Sigmoid colon (tissue), 7 donors: ENCODE measurements around the gene MYO1F. TPM values are rescaled to one million over a fixed set of nuclear protein-coding genes. Genes with fewer than 3 reads are reported as not detected.

ENCODE experiments used
- DNase-seq: peaks from one replicate; pipeline ENCODE4 v3.0.0-alpha.2; 2019
- H3K27ac ChIP-seq, 4 donors: fragments of 200-600 bp; sonication (generic); one replicate each; pipeline ENCODE4 v1.5.1; 2016 to 2019; ENCODE audit warnings: mild to moderate bottlenecking in 1 of 4
- H3K27me3 ChIP-seq, 3 donors: fragments of 200-600 bp; sonication (generic); one replicate each; pipeline ENCODE4 v1.5.1; 2019; ENCODE audit warnings: mild to moderate bottlenecking in 1 of 3
- H3K36me3 ChIP-seq, 4 donors: fragments of 200-600 bp; sonication (generic); one replicate each; pipeline ENCODE4 v1.5.1; 2016 to 2019
- H3K4me1 ChIP-seq, 4 donors: fragments of 200-600 bp; sonication (generic); one replicate each; pipeline ENCODE4 v1.5.1; 2017 to 2019
- H3K4me3 ChIP-seq, 4 donors: fragments of 200-600 bp; sonication (generic); one replicate each; pipeline ENCODE4 v1.5.1; 2017 to 2019; ENCODE audit warnings: mild to moderate bottlenecking in 2 of 4, moderate library complexity in 1 of 4
- H3K9me3 ChIP-seq, 4 donors: fragments of 200-600 bp in 3 of 4; sonication (generic) in 3 of 4; one replicate each; pipeline versions ENCODE4 v1.5.1 to v1.6.1; 2013 to 2019
- EP300 ChIP-seq, 4 donors: sonication (generic); formaldehyde crosslinking; IDR thresholded peaks; one replicate each; pipeline ENCODE4 v1.6.1; 2017; ENCODE audit warnings: antibody characterized with exemption in 4 of 4
- POLR2A ChIP-seq, 2 donors: fragments of 450-650 bp; IDR thresholded peaks; one replicate each; pipeline ENCODE4 v1.6.1; 2016; ENCODE audit warnings: antibody characterized with exemption in 2 of 2, mild to moderate bottlenecking in 2 of 2, moderate library complexity in 2 of 2
- POLR2AphosphoS5 ChIP-seq, 4 donors: sonication (generic); formaldehyde crosslinking; IDR thresholded peaks; one replicate each; pipeline ENCODE4 v1.6.1; 2017; ENCODE audit warnings: antibody characterized with exemption in 4 of 4
- WGBS, 2 donors: extraction: QIAGEN DNeasy Blood & Tissue Kit; methylation state at CpG; one replicate each; pipeline ENCODE4 v1.1.7; 2013; 5-methylcytosine and 5-hydroxymethylcytosine counted together
- intact Hi-C: fragments of 100-400 bp; cut with DNase I; formaldehyde crosslinking; loops from one replicate; pipeline ENCODE4 v1.15.1; 2023
- polyA plus RNA-seq, 3 donors: library from polyadenylated mRNA; stranded (reverse); fragments of 200-250 nt; gene quantifications; one replicate each; pipeline ENCODE4 v1.2.3, GENCODE V29; 2013
- total RNA-seq, 4 donors: library from RNA; depleted of rRNA; stranded (reverse); fragments of >200 nt; gene quantifications; one replicate each; pipeline ENCODE4 v1.1.0, GENCODE V29; 2016
- TF ChIP-seq, protein P1 (sequence below), 4 experiments: fragments of 450-650 bp in 3 of 4; fragments of 200-600 bp in 1 of 4; IDR thresholded peaks; one replicate each; pipeline ENCODE4 v1.5.1; 2016 to 2019; ENCODE audit warnings: antibody characterized with exemption in 4 of 4, mild to moderate bottlenecking in 3 of 4, moderate library complexity in 2 of 4
- donor health status: healthy with polysubstance abuse.
- donor health status: Bipolar disorder and iron deficiency.
- donor health status: healthy.

The MYO1F gene
- total and polyA plus RNA-seq, 7 donors = 6.6 to 19.4 (median 10.2) TPM

- H3K4me1 ChIP-seq = no peaks in the 10 kb centered on the region
- no peak overlapping the region for H3K27ac ChIP-seq
- TF ChIP-seq, protein P1, sequence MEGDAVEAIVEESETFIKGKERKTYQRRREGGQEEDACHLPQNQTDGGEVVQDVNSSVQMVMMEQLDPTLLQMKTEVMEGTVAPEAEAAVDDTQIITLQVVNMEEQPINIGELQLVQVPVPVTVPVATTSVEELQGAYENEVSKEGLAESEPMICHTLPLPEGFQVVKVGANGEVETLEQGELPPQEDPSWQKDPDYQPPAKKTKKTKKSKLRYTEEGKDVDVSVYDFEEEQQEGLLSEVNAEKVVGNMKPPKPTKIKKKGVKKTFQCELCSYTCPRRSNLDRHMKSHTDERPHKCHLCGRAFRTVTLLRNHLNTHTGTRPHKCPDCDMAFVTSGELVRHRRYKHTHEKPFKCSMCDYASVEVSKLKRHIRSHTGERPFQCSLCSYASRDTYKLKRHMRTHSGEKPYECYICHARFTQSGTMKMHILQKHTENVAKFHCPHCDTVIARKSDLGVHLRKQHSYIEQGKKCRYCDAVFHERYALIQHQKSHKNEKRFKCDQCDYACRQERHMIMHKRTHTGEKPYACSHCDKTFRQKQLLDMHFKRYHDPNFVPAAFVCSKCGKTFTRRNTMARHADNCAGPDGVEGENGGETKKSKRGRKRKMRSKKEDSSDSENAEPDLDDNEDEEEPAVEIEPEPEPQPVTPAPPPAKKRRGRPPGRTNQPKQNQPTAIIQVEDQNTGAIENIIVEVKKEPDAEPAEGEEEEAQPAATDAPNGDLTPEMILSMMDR (IDR thresholded peaks at IDR 0.05) = peak in 1 of 4 experiments; percentile 45
- TF ChIP-seq POLR2A (IDR thresholded peaks at IDR 0.05) = no peak
- no peak for TF ChIP-seq EP300 (IDR thresholded peaks at IDR 0.05)
- TF ChIP-seq POLR2AphosphoS5 (IDR thresholded peaks at IDR 0.05) = no peak
- intact Hi-C loops = no loop called here
- H3K4me3 ChIP-seq = no peak overlapping the region
- H3K27me3 ChIP-seq = no peaks in the 10 kb centered on the region
- no peak for DNase-seq
- 61 to 79% methylated on average over 34 of the region's 34 CpGs for WGBS, 2 donors
- peaks cover 0 to 50% (median 0%) of the 10 kb centered on the region in 4 donors for H3K36me3 ChIP-seq
- no peaks in the 10 kb centered on the region for H3K9me3 ChIP-seq
Observed at GRCh38 chr19:8585894-8586750, 8.9 kb upstream of the MYO1F start.

DNA sequence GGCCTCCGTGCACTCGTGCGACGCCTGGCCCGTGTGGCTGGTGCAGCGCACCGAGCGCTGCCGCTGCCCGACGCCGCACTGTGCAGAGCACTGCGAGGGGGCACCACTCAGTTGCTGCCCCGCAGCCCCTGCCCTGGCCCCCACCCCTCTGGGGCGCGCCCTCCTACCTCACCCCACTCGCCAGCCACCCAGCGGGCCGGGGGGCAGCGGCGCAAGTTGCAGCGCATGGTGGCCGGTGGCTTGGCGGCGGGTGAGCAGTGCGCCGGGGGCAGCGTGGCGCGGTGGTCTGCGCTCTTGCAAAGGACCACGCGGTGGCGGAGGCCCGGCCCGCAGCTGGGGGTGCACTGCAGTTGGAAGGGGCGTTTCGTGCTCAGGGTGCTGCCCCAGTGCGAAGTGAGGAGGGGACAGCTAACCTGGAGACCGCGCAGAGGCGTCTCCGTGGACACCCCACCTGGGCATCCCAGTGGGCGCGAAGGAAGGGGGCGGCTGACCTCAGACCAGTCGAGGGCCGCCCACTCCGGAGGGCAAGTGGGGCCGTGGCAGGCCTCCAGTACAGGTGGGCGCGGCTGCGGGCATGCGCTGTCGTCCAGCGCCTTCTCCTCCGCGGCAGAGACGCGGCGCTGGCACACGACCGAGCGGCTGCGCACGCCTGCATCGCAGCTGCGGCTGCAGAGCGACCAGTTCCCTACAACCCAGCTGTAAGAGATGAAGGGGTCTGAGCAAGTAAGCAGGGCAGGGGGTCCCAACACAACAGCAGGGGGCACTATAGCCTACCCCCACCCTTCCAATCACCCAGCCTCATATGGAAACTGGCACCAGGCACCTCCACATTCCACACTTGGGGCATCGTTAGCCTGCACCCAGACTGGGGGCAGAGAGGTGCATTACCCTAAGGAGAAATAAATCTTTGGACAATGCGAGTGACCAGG, 8.0 kb upstream of the MYO1F start:
- Histone ChIP-seq H3K27me3 (no peaks in the 10 kb centered on the region), H3K36me3 (peaks cover 0 to 50% (median 0%) of the 10 kb centered on the region in 4 donors), H3K4me1 (peaks cover 0 to 6% (median 2%) of the 10 kb centered on the region in 4 donors), H3K27ac (no peak overlapping the region), H3K9me3 (no peaks in the 10 kb centered on the region), H3K4me3 (no peak overlapping the region)
- intact Hi-C loops = no loop called here
- DNase-seq = no peak
- WGBS, 2 donors = 77 to 86% methylated on average over 71 of the region's 71 CpGs
- no peak for TF ChIP-seq POLR2A (IDR thresholded peaks at IDR 0.05)
- no peak for TF ChIP-seq POLR2AphosphoS5 (IDR thresholded peaks at IDR 0.05)
- TF ChIP-seq, protein P1 (IDR thresholded peaks at IDR 0.05) = no peak
- TF ChIP-seq EP300 (IDR thresholded peaks at IDR 0.05) = no peak

- WGBS, 2 donors = 2 to 4% methylated on average over 21 of the region's 21 CpGs
- H3K27ac ChIP-seq = no peak overlapping the region
- TF ChIP-seq POLR2AphosphoS5 (IDR thresholded peaks at IDR 0.05) (peak in 3 of 4 donors; percentile 10 to 19 (median 18)), EP300 (IDR thresholded peaks at IDR 0.05) (no peak)
- TF ChIP-seq, protein P1 (IDR thresholded peaks at IDR 0.05) = peak; percentile 95 to 98 (median 96)
- no peaks in the 10 kb centered on the region for H3K9me3 ChIP-seq
- H3K4me3 ChIP-seq = no peak overlapping the region
- peaks cover 0 to 9% (median 3%) of the 10 kb centered on the region in 4 donors for H3K4me1 ChIP-seq
- H3K27me3 ChIP-seq = peaks cover 4 to 18% (median 17%) of the 10 kb centered on the region in 3 donors
- H3K36me3 ChIP-seq = peaks cover 0 to 26% (median 0%) of the 10 kb centered on the region in 4 donors
- intact Hi-C loops = loop anchor here (2.0 kb wide), 2 partner anchors 62 to 252 kb away; partner anchors contain the start of genes MBD3L1 and ZNF558
- DNase-seq = peak; percentile 88
Observed at GRCh38 chr19:8580710-8581281, 3.6 kb upstream of the MYO1F start.

DNA sequence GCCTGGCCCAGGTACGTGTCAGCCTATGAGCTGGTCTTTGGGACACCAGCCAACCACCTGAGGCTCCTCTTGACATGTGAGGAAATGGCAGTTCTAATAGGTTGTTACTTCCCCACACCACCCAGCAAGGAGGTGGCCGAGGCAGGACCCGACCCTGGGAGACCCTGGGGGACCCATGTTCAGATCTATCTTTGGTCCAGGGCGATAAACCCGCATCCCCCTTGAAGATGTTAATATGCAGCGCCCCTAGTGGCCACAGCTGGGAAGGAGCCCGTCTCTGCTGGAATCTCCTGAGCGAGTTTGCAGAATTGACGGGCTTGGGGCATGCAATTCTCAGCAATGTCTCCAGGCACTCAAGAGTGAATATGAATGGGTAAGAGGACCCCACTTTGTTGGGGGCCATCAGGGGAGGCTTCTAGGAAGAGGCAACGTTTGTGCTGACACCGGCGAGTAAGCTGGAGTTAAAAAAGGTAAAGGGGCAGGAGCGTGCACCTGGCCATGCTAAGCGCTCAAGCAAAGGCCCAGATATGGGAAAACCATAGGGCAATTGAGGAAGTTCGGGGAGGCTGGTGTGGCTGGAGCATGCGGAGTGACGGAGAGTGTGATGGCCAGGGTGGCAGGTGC, 1.5 kb upstream of the MYO1F start:
- peak; percentile 82 for DNase-seq
- H3K36me3 ChIP-seq = peaks cover 0 to 13% (median 0%) of the 10 kb centered on the region in 4 donors
- H3K4me3 ChIP-seq = no peak overlapping the region
- no peak for TF ChIP-seq POLR2AphosphoS5 (IDR thresholded peaks at IDR 0.05)
- TF ChIP-seq, protein P1 (IDR thresholded peaks at IDR 0.05) = peak in 3 of 4 experiments; percentile 78 to 92 (median 81)
- no peaks in the 10 kb centered on the region for H3K9me3 ChIP-seq
- intact Hi-C loops = loop anchor here (5.0 kb wide), 1 partner anchor 221 kb away; no protein-coding TSS in a partner anchor
- peaks cover 0 to 9% (median 3%) of the 10 kb centered on the region in 4 donors for H3K4me1 ChIP-seq
- peaks cover 4 to 18% (median 17%) of the 10 kb centered on the region in 3 donors for H3K27me3 ChIP-seq
- WGBS, 2 donors = 11 to 18% methylated on average over 17 of the region's 17 CpGs
- no peak overlapping the region for H3K27ac ChIP-seq
